IMR-90 (cell line): ENCODE results near the gene KRTAP7-1. TPM values are rescaled to one million over a fixed set of nuclear protein-coding genes. Genes with fewer than 3 reads are reported as not detected.

Experiments
- ATAC-seq: fragments of 200-7000 bp; cut with Tn5 transposase; 2 replicates; pipeline ENCODE4 v1.9.1; 2020; ENCODE audit warnings: low read depth, mild to moderate bottlenecking, moderate library complexity
- BruUV-seq: library from RNA; stranded (reverse); fragments of 400-500 nt; replicated peaks from 2 replicates; lab custom pipeline; 2021; lab: Mats Ljungman, UMichigan
- CTCF ChIA-PET: fragments of 300-600 bp; formaldehyde crosslinking; extraction: SDS; loops from one replicate; lab custom pipeline; 2021; ENCODE audit warnings: antibody characterized with exemption; lab: Yijun Ruan, JAX
- POLR2A ChIA-PET: fragments of 300-600 bp; sonication (Branson Sonifier 250); formaldehyde crosslinking; loops from one replicate; lab custom pipeline; 2022; ENCODE audit warnings: antibody characterized with exemption; ENCODE audit not compliant: unreplicated experiment; lab: Charles Lee
- DNase-seq: peaks from one replicate; pipeline ENCODE4 v3.0.0; 2013
- H2AFZ ChIP-seq: replicated peaks from 2 replicates; pipeline ENCODE3; 2013; ENCODE audit warnings: low read length, mild to moderate bottlenecking; ENCODE audit not compliant: poor library complexity
- H2AK5ac ChIP-seq: 2 replicates; pipeline ENCODE4 v1.6.1; 2013; ENCODE audit warnings: low read depth, low read length, inconsistent platforms
- H2AK9ac ChIP-seq: replicated peaks from 2 replicates; pipeline ENCODE3; 2013; ENCODE audit warnings: mild to moderate bottlenecking, low read depth, low read length, moderate library complexity; ENCODE audit not compliant: poor library complexity
- H2BK120ac ChIP-seq: 2 replicates; pipeline ENCODE4 v1.6.1; 2013; ENCODE audit warnings: low read depth, low read length, inconsistent platforms
- H2BK15ac ChIP-seq: 3 replicates; pipeline ENCODE4 v1.6.1; 2013; ENCODE audit warnings: low read depth, low read length, inconsistent platforms
- H2BK20ac ChIP-seq: 2 replicates; pipeline ENCODE4 v1.6.1; 2013; ENCODE audit warnings: low read depth, mild to moderate bottlenecking, inconsistent platforms, low read length, moderate library complexity
- H2BK5ac ChIP-seq: 2 replicates; pipeline ENCODE4 v1.6.1; 2013; ENCODE audit warnings: mild to moderate bottlenecking, low read depth, low read length, inconsistent platforms; ENCODE audit not compliant: poor library complexity, severe bottlenecking
- H3K14ac ChIP-seq: replicated peaks from 2 replicates; pipeline ENCODE4 v1.6.1; 2013; ENCODE audit warnings: low read depth, low read length, inconsistent platforms
- H3K18ac ChIP-seq: 2 replicates; pipeline ENCODE4 v1.6.1; 2013; ENCODE audit warnings: low read depth, low read length, control low read depth
- H3K23ac ChIP-seq: 2 replicates; pipeline ENCODE4 v1.6.1; 2013; ENCODE audit warnings: low read depth, low read length, inconsistent platforms
- H3K27ac ChIP-seq: 2 replicates; pipeline ENCODE4 v1.5.1; 2013; ENCODE audit warnings: mild to moderate bottlenecking, control low read depth, low read length; ENCODE audit not compliant: insufficient read depth
- H3K27me3 ChIP-seq: 2 replicates; pipeline ENCODE4 v1.6.1; 2013; ENCODE audit warnings: low read length; ENCODE audit not compliant: control insufficient read depth, insufficient read depth
- H3K36me3 ChIP-seq: 2 replicates; pipeline ENCODE4 v1.6.1; 2013; ENCODE audit warnings: low read length, mixed read lengths; ENCODE audit not compliant: control insufficient read depth, insufficient read depth
- H3K4ac ChIP-seq: 2 replicates; pipeline ENCODE4 v1.6.1; 2013; ENCODE audit warnings: low read depth, low read length, inconsistent platforms
- H3K4me1 ChIP-seq: 2 replicates; pipeline ENCODE4 v1.6.1; 2013; ENCODE audit warnings: low read length, mixed read lengths; ENCODE audit not compliant: control insufficient read depth, insufficient read depth
- H3K4me2 ChIP-seq: 2 replicates; pipeline ENCODE4 v1.6.1; 2013; ENCODE audit warnings: low read depth, mild to moderate bottlenecking, control low read depth, low read length, moderate library complexity
- H3K4me3 ChIP-seq: 2 replicates; pipeline ENCODE4 v1.5.1; 2013; ENCODE audit warnings: low read depth, mild to moderate bottlenecking, control low read depth, low read length, moderate library complexity; ENCODE audit not compliant: insufficient read depth
- H3K56ac ChIP-seq: 2 replicates; pipeline ENCODE4 v1.6.1; 2013; ENCODE audit warnings: low read length, inconsistent platforms; ENCODE audit not compliant: insufficient read depth; ENCODE audit errors: extremely low read depth
- H3K79me1 ChIP-seq, 2 experiments: 2 replicates each; pipeline ENCODE4 v1.6.1; 2013; ENCODE audit warnings: low read length in 2 of 2, inconsistent platforms in 1 of 2, low read depth in 1 of 2
- H3K9ac ChIP-seq: 2 replicates; pipeline ENCODE4 v1.6.1; 2013; ENCODE audit warnings: low read depth, low read length, control low read depth
- H3K9me1 ChIP-seq: 2 replicates; pipeline ENCODE4 v1.6.1; 2013; ENCODE audit warnings: low read length, inconsistent platforms; ENCODE audit not compliant: insufficient read depth
- H3K9me3 ChIP-seq: 2 replicates; pipeline ENCODE4 v1.6.1; 2013; ENCODE audit warnings: low read length; ENCODE audit not compliant: control insufficient read depth, insufficient read depth
- H4K20me1 ChIP-seq: 2 replicates; pipeline ENCODE4 v1.6.1; 2013; ENCODE audit warnings: low read length, inconsistent platforms; ENCODE audit not compliant: insufficient read depth
- H4K5ac ChIP-seq: 2 replicates; pipeline ENCODE4 v1.6.1; 2013; ENCODE audit warnings: mild to moderate bottlenecking, low read depth, low read length, control low read depth
- H4K8ac ChIP-seq, 2 experiments: 2 replicates each; pipeline ENCODE4 v1.6.1; 2013; ENCODE audit warnings: low read depth in 2 of 2, low read length in 2 of 2, control low read depth in 1 of 2, inconsistent platforms in 1 of 2
- H4K91ac ChIP-seq: 2 replicates; pipeline ENCODE4 v1.6.1; 2013; ENCODE audit warnings: low read depth, low read length, inconsistent platforms; ENCODE audit not compliant: insufficient read depth
- BHLHE40 ChIP-seq: fragments of 150-350 bp; IDR thresholded peaks from 2 replicates; pipeline ENCODE4 v1.6.1; 2016; ENCODE audit warnings: mild to moderate bottlenecking, low read depth, low read length
- CHD1 ChIP-seq: IDR thresholded peaks from 2 replicates; pipeline ENCODE4 v1.6.1; 2012; ENCODE audit warnings: low read depth, low read length, improper control_type of control experiment
- CTCF ChIP-seq: conservative IDR thresholded peaks from 2 replicates; pipeline ENCODE4 v1.5.1; 2012; ENCODE audit warnings: mild to moderate bottlenecking, low read depth, low read length, improper control_type of control experiment
- FOS ChIP-seq: fragments of 150-350 bp; IDR thresholded peaks from 2 replicates; pipeline ENCODE4 v1.6.1; 2016; ENCODE audit warnings: low read depth, low read length
- MAFK ChIP-seq: IDR thresholded peaks from 2 replicates; pipeline ENCODE4 v1.6.1; 2012; ENCODE audit warnings: low read depth, low read length, improper control_type of control experiment
- MAZ ChIP-seq: IDR thresholded peaks from 2 replicates; pipeline ENCODE4 v1.6.1; 2012; ENCODE audit warnings: low read depth, mild to moderate bottlenecking, low read length, improper control_type of control experiment, moderate library complexity, borderline replicate concordance
- MXI1 ChIP-seq: IDR thresholded peaks from 2 replicates; pipeline ENCODE4 v1.6.1; 2012; ENCODE audit warnings: low read depth, mild to moderate bottlenecking, low read length, moderate library complexity, borderline replicate concordance
- NFE2L2 ChIP-seq: fragments of 150-350 bp; IDR thresholded peaks from 2 replicates; pipeline ENCODE4 v1.6.1; 2016; ENCODE audit warnings: low read depth, mild to moderate bottlenecking, low read length
- POLR2A ChIP-seq: IDR thresholded peaks from 2 replicates; pipeline ENCODE4 v1.6.1; 2012; ENCODE audit warnings: mild to moderate bottlenecking, low read depth, low read length
- RAD21 ChIP-seq: IDR thresholded peaks from 2 replicates; pipeline ENCODE4 v1.6.1; 2012; ENCODE audit warnings: low read length, improper control_type of control experiment
- RCOR1 ChIP-seq: IDR thresholded peaks from 2 replicates; pipeline ENCODE4 v1.6.1; 2012; ENCODE audit warnings: mild to moderate bottlenecking, low read length, improper control_type of control experiment; ENCODE audit not compliant: insufficient replicate concordance
- RFX5 ChIP-seq: IDR thresholded peaks from 2 replicates; pipeline ENCODE4 v1.8.0; 2012; ENCODE audit warnings: low read depth, mild to moderate bottlenecking, low read length, moderate library complexity
- SMC3 ChIP-seq: fragments of 150-350 bp; IDR thresholded peaks from 2 replicates; pipeline ENCODE4 v1.6.1; 2016; ENCODE audit warnings: low read depth, mild to moderate bottlenecking, antibody characterized with exemption, low read length, moderate library complexity
- USF2 ChIP-seq: fragments of 150-350 bp; IDR thresholded peaks from 2 replicates; pipeline ENCODE4 v1.6.1; 2017; ENCODE audit warnings: mild to moderate bottlenecking, antibody characterized with exemption, low read length, low read depth
- dilution Hi-C: fragments of 300-500 bp; cut with HindIII; formaldehyde crosslinking; loops from one replicate; pipeline ENCODE4 v1.14.3; 2018; ENCODE audit warnings: low sequenced_read_pairs; ENCODE audit not compliant: unreplicated experiment
- in situ Hi-C: fragments of 300-500 bp; cut with MboI; formaldehyde crosslinking; loops from 3 replicates; pipeline ENCODE4 v1.14.3; 2019; ENCODE audit warnings: low sequenced_read_pairs, inconsistent platforms, mixed read lengths
- intact Hi-C: fragments of 100-400 bp; cut with micrococcal nuclease; formaldehyde crosslinking; loops from 2 replicates; pipeline ENCODE4 v1.10.0; 2022
- polyA plus RNA-seq, 3 experiments: library from polyadenylated mRNA; depleted of rRNA; stranded (reverse); fragments of >200 nt; gene quantifications; 2 replicates each; pipeline ENCODE4 v1.2.3, GENCODE V29; 2012; ENCODE audit warnings: low replicate concordance in 1 of 3
- total RNA-seq: library from RNA; depleted of rRNA; stranded (reverse); fragments of >200 nt; gene quantifications from 2 replicates; pipeline ENCODE4 v1.2.3, GENCODE V29; 2012
- TF ChIP-seq, protein P1 (sequence below): fragments of 150-350 bp; IDR thresholded peaks from 2 replicates; pipeline ENCODE4 v1.6.1; 2016; ENCODE audit warnings: low read depth, mild to moderate bottlenecking, low read length, moderate library complexity, borderline replicate concordance

Gene KRTAP7-1
- total and polyA plus RNA-seq, 2 of the 4 experiments (the other 2 are of a cell fraction), result not detected

- no peak overlapping the region for H3K9ac ChIP-seq
- intact Hi-C loops, result no loop called here
Measured at GRCh38 chr21:30842990-30843389, 13.4 kb upstream of the KRTAP7-1 start.

More at GRCh38 chr21:30842990-30843389, 13.4 kb upstream of the KRTAP7-1 start:
- Histone ChIP-seq H2AK5ac (no peak overlapping the region), H2AK9ac (no peak overlapping the region), H3K23ac (no peak overlapping the region), H2BK5ac (no peak overlapping the region), H3K9me3 (peaks cover 11% of the 10 kb centered on the region; the same call in 1 of the 2 replicates), H3K4me3 (no peak overlapping the region), H3K27me3 (no peaks in the 10 kb centered on the region), H3K56ac (no peak overlapping the region), H3K27ac (no peak overlapping the region), H3K4me2 (no peak overlapping the region), H4K5ac (no peak overlapping the region), H3K9me1 (no peaks in the 10 kb centered on the region), H2AFZ (no peak overlapping the region), H3K4ac (no peak overlapping the region), H3K4me1 (no peaks in the 10 kb centered on the region), H2BK120ac (no peak overlapping the region), H3K79me1 (no peaks in the 10 kb centered on the region), H3K36me3 (no peaks in the 10 kb centered on the region), H4K8ac (no peak overlapping the region), H3K18ac (no peak overlapping the region), H4K91ac (no peak overlapping the region), H2BK15ac (no peak overlapping the region), H3K14ac (no peak overlapping the region), H2BK20ac (no peak overlapping the region), H4K20me1 (no peaks in the 10 kb centered on the region)
- BruUV-seq, result no TSS peak
- ChIA-PET CTCF (no interaction called here), POLR2A (interaction anchor here (0.7 kb wide), 1 partner anchor 28 kb away, joined by 3 read pairs; no protein-coding TSS in a partner anchor)
- TF ChIP-seq CHD1, result no peak
- no peak for TF ChIP-seq MXI1
- no peak for TF ChIP-seq SMC3
- TF ChIP-seq MAFK, result no peak
- TF ChIP-seq FOS, result no peak
- TF ChIP-seq, protein P1, sequence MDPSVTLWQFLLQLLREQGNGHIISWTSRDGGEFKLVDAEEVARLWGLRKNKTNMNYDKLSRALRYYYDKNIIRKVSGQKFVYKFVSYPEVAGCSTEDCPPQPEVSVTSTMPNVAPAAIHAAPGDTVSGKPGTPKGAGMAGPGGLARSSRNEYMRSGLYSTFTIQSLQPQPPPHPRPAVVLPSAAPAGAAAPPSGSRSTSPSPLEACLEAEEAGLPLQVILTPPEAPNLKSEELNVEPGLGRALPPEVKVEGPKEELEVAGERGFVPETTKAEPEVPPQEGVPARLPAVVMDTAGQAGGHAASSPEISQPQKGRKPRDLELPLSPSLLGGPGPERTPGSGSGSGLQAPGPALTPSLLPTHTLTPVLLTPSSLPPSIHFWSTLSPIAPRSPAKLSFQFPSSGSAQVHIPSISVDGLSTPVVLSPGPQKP, result no peak
- TF ChIP-seq RFX5, result no peak
- TF ChIP-seq BHLHE40, result no peak
- no peak for TF ChIP-seq RCOR1
- TF ChIP-seq CTCF, result no peak
- no peak for TF ChIP-seq RAD21
- TF ChIP-seq MAZ, result no peak
- no peak for TF ChIP-seq POLR2A
- no peak for TF ChIP-seq USF2
- no peak for TF ChIP-seq NFE2L2
- no peak for ATAC-seq
- dilution Hi-C loops (no loop called here), in situ Hi-C loops (no loop called here)
- no peak for DNase-seq
